ENCODE data around the gene RBMS3.
"Not testable (repeated sequence)": the region's sequence is repeated elsewhere in the genome, so short reads cannot be mapped to it uniquely, and the experiment has no call there.

The RBMS3 gene

DNA sequence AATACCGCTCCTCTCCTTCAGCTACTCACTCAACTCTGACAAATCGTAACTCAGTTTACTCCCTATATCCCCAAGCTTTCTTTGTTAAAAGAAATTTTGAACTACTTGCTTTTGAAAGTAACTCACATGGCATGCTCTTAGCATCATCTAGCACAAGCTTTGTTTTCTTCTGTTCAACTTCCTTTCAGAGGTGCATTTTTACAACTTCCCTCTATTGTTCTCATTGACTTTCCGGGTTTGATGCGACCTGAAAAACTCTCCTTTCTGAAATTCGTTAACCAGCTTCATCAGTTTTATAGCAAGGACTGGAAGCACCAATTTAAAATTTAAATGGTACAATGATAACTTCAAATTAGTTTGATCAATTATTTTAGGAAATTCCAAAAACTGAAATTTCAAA is 696.0 kb downstream of the RBMS3 start:
- no peak for DNase-seq

DNA sequence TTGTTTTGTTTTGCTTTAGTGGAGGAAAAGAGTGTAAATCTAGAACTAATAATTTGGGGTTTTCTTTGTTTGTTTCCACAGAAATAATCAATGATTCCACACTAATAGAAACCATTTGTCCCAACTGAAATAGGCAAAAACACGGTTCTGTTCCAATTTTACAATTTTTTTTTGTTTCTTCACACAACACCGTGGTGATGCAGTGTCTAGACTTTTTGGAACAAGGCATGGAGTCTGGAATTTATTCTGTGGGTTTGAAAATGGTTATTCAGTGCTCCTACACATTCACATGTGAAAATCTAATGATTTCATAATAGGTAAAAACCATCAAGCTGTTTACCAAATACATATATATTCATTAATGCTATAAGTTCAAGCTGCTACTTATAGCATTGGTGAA is 696.5 kb downstream of the RBMS3 start:
- no peak for DNase-seq

DNA sequence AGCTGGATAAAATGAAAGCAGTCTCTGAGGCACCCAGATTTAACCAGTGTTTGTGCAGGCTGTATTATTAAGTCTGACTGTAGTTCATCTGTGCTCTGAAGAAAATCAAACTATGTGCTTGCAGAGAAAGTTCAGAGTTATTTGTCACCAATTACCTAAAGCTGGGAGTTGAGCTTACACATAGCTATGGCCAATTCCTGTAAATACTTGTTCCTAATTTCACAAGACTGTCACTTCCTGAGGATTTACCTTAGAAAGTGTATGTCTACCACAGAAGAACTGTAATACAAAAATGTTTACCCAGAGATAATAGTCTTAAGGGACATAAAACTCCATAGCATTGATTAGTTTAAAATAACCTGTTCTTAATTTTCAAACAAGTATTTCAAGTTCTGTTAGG is 697.2 kb downstream of the RBMS3 start:
- no peak for DNase-seq

DNA sequence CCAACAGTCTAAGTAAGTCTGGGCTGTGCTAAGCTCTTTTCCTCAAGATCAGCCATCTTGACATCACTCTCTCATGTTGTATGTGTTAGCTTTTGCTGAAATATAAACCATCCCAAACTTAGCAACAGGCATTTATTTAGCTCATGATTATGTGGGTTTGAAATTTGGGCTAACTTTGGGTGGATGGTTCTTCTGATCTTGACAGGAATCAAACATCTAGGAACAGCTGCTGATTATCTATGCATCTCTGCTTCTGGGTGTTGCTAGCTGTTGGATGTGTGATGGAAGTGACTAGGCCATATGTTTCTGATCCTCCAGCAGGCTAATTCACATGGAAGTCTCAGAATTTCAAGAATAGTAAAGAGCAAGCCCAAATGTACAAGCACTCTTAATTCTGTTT is 710.3 kb downstream of the RBMS3 start:
- no peak for DNase-seq

DNA sequence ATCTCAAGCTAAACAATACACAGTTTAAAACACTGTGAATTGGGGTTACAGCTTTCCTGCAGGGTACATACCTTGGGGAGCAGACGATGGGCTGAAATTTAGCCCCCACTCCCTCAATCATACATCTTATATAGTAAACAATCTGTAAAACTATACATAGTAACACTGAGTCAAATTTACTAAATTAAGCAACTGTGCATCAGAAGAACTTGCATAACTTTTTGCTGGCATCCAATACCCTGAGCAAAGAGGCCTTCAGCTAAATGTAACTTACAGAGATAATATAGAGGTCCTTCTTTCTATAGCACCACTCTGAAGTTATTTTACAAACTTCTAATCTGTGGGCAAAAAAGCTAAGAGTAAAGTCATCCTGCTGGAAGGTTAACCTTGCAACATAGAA is 721.9 kb downstream of the RBMS3 start:
- DNase-seq = no peak

DNA sequence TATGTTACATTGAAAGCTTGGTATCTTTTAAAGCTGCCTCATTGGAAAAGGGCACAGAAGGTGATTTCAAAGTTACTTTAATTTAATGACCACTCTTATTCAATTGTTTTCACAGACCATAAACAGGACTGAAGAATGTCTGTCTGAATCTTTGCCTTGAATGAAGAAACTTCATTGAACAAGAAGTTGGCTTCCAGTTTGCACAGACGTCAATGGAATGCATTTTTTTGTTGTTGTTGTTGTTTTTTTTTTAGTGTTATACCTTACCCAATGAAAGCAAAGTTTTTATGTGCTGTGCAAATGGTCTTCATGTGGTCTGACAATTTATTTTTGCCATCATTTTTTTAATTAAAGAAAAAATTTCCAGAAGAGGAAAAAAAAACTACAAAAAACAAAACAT is 722.9 kb downstream of the RBMS3 start:
- DNase-seq = no peak

DNA sequence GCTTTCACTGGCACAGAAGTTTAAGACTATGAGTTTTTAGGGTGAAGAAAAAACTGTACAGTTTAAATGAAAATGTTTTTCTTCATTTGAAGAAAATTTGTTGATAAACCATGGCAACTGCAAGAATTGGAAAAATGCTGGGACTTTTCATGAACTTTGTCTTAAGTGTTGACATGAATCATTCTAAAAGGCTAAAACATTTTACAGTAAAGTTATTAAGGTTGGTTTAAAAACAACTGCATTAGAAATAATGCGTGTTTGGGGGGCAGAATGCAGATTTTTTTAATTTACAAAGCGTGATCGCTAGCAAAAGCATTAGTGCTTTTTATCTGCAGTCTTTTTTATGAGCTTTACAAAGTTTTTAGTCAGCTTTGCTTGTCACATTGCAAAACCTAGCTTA is 723.6 kb downstream of the RBMS3 start:
- no peak for DNase-seq

DNA sequence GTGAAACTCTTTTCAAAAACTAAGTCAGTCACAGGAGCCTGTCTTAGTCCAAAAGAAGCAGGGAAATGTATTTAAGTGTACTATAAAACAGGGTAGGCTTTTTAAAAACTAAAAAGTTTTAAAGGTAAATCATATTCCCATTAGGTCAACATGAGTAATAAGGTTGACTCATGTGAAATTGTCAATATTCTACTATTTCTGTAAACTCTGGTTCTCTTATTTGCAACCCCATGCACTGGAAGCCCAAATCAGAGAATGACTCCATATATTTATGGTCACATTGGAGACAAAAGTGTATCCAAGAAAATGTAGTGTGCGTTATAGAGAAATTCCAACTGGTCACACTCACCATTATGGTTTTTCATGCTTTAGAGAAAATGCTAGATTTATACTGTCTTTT is 725.2 kb downstream of the RBMS3 start:
- no peak for DNase-seq

DNA sequence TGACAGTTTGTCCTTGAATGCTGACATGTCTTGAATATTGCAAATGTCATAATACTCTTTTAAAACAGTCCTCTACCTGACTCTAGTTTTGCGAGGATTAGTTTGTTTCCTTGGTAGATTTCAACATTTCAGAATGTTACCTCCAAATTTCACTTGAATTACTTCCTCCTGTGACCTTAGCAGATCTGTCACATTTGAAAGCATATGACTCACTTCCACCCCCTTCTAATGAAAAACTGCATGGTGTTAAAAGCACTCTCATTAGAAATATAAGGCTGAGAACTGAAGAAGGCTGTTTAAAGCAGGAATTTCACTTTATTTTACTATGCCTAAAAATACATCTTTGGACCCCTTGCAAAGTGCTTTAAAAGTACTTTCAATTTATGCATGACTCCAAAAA is 726.8 kb downstream of the RBMS3 start:
- no peak for DNase-seq

DNA sequence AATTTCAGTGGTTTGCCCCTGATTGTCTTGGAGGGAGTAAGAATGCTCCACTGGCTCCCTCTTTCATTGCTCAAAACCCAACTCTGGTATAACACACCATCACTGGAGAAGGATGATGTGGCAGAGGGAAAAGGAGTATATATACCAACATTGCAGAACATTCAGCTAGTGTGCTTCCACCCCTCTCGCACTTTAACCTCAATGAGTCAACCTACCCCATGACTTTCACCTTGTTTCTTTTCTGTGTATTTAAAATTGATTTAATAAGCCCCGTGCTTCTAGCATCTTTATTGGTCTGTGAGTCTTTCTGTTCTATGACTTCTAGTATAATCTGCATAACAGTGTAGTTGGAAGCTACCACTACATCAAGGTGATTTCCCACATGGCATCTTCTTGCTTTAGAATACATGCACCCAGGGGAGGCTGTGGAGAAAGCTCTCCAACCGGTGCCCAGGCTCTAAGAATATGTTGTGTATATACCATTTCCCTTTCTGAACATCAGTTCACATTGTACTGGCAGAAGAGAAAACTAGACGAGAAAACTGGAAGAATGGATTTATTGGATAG is 730.4 kb downstream of the RBMS3 start:
- DNase-seq = no peak

DNA sequence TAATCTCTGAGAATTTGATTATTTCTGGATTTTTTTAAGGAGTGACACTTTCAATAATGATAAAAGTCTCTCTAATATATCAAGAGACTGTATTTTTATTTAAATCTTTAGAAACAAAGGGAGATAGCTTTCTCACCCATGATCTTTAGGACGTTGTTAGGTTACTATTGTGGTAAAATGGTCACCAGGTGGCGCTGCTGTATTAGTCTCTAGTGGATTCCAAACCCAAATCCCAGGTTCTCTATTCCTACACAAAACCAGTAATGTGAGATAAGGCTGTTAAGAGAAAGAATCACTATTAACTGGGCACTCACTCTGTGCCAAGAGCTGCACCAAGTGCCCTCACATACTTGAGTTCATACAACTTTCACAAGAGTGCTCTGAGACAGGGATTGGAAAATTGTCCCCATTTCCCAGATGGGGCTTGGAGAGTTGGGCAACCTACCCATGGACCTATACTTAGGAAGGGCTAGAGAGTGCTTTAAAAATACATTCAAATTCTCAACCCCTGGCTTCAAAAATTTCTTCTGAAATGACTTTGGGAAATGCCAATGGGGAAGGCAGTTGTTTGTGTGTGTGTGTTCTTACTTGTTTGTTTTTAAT is 732.2 kb downstream of the RBMS3 start:
- peak; percentile 8 for DNase-seq

DNA sequence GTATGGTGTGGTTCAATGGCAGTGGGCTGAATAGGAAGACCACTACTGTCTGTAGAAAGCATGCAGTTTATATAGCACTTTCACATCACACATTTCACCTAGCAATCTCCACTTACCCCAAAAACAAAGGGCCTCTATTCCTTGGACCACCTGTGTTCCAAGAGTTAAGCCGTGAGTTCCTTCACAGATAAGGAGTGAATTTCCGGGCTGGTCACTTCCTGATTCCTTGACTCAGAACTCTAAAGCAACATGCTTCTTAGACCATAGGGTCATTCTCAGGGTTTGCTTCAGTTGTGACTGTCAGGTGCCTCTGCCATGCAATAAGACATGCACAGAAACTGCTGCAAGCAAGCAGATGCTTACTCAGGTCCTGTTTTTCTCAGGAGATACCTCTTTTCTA is 737.0 kb downstream of the RBMS3 start:
- DNase-seq = no peak

DNA sequence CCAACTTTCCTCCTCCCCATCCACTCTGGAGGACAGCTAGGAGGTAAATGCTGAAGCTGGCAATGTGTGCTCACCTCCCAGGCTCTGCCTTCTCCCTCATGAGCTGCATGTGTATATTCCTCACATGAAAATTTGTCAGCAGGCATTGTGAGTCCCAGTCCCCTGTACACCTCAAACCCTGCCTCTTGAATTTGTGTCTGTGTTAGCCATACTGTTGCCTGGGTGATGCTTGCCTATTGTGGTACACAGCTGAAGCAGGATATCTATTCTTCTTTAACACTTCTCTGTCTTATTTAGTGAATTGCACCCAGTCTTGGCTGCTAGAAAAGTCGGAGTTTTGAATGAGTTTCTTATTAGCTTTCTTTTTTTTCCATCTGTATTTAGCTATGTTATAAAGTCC is 739.5 kb downstream of the RBMS3 start:
- no peak for DNase-seq

DNA sequence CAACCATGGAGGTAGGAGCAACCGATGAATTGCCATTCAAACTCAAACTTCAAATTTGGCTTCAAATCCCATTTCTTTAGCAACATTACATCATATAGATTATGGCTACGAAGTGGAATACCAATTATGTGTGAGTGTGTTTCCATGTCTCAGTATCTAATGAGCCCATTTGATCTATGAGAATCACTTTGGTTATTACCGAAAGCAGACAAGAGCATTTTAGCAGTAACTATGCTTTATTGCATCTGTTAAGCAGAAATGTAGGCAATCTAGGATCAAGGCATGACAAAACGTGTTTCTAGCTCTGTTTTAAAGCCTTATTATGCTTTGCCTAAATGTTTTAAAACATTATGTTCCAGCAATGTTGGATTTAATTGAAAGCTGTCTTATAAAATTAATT is 743.6 kb downstream of the RBMS3 start:
- no peak for DNase-seq

DNA sequence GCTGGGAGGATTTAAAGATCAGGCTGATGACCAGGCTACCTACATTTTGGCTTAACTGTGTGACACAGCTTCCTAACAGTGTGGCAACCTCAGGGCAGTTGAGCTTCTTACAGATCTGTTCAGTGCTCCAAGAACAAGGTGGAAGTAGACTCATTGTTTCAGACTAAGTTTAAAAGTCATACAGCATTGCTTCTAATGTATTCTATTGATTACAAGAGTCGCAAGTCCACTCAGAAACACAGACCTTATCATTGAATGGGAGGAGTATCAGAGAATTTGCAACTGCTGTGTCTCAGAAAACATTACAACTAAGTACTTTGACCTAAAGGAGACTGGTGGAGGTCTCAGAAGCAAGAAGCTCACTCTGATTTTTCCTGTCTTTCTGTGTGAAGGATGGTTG is 746.0 kb downstream of the RBMS3 start:
- no peak for DNase-seq

DNA sequence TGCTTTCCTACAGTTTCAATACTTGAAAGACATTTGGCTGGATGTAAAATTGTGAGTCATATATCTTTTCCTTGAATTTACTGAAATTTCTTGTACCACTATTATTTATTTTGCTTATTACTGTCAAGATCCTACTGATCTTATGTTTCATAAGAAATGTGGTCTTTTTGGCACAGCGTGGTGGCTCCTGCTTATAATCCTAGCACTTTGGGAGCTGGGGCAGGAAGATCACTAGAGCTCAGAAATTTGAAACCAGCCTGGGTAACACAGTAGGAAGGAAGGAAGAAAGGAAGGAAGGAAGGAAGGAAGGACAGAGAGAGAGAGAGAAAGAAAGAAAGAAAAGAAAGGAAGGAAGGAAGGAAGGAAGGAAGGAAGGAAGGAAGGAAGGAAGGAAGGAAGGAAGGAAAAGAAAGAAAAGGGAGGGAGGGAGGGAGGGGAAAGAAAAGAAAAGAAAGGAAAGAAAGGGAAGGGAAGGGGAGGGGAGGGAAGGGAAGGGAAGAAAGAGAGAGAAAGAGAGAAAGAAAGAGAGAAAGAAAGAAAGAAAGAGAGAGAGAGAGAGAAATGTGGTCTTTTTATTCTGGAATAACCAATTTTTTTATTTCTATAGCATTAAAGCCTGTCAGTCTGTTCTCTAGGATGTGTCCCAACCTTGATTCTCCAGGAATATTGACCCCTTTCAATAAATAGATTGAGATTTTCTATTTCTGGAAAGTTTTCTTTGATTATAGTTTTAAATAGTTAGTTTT is 753.5 kb downstream of the RBMS3 start:
- DNase-seq = no peak

DNA sequence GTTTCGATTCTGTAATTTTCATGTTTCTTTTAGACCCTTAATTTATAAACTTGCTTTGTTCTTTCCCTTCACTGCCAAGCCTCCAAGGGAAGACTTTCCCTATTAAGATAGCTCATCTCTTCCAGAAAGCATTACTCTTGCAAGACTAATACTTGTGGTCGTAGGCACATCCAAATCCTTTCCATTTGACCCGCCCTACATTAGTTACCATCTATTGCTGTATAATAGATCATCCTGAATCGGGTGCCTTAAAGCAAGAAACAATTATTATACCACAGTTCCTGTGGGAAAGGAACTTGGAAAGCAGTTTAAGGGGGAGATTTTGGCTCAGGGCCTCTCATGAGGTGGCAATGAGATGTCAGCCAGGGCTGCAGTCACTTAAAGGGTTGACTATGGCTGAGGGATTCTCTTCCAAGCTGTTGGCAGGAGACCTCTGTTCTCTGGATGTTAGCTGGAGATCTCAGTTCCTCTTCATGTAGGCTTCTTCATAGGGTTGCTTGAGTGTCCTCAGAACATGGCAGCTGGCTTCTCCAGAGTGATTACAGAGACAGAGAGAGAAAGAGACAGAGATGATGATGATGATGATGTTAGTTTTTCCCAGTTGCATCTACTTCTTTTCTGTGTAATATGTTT is 755.2 kb downstream of the RBMS3 start:
- no peak for DNase-seq

DNA sequence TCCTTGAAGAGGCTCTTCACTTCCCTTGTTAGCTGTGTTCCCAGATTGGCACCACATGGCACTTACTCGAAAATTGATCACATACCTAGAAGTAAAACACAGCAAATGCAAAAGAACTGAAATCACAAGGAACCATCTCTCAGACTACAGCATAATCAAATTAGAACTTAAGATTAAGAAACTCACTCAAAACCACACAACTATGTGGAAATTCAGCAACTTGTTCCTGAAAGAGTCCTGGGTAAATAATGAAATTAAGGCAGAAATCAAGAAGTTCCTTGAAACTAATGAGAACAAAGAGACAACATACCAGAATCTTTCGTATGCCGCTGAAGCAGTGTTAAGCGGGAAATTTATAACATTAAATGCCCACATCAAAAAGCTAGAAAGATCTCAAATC is 759.3 kb downstream of the RBMS3 start:
- DNase-seq = no peak

DNA sequence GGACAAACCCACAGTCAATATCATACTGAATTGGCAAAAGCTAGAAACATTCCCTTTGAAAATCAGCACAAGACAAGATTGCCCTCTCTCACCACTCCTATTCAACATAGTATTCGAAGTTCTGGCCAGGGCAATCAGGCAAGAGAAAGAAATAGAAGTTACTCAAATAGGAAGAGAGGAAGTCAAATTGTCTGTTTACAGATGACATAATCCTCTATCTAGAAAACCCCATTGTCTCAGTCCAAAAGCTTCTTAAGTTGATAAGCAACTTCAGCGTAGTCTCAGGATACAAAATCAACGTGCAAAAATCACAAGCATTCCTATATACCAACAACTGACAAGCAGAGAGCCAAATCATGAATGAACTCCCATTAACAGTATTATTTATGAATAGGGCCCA is 760.6 kb downstream of the RBMS3 start:
- DNase-seq = not testable (repeated sequence)

DNA sequence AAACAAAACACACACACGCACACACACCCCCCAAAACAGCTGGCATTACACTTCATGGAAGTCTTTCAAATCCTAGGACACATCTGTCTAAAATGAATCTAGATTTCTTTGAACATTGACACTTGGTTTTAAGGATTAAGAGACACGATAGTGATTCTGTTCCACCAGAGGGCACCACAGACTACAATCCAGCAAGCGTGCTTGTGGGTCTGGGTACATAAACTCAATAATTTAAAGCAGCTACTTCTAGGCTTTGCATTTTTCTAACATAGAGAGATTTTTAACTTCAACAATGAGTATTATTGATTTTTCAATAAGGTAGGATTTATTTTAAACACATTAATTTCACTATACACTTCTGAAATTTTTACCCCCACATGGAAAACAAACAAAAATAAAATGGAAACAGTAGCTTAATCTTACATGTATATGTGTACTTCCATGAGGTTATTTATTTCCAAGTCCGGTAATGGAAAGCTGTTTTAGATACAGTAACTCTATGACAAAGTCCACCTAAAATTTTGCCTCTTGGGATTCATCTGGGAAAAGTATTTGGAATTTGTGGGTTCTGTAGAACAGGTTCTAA is 761.5 kb downstream of the RBMS3 start:
- peak; percentile 37 for DNase-seq

DNA sequence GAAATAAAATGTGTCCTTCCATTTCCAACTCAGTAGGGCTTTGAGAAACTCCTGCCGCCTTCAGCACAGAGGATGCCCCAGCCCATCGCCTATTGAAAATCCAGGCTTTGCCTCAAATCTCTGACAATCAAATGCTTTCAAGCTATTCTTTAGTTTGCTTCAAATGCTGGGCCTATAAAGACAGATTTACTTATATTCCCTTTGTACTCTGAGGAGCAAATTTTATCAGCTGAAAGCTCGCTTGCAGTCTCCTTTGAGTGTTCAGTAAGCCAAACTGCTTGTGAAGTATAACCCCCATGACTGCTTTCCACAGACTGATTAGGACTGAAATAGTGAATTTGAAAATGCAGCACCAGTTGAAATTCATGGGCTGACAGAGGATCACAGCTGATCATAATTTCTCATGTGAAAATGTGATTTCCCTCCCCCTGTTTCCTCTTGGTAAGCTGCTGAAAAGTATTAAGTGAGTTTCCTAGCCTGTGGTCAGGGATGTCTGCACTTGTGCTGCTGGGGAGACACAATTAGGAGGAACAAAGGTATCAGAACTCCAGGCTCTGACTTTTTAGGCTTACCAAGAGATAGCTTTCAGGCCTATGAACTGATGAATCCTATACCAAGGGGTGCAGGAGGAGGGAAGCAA is 762.2 kb downstream of the RBMS3 start:
- DNase-seq = no peak

DNA sequence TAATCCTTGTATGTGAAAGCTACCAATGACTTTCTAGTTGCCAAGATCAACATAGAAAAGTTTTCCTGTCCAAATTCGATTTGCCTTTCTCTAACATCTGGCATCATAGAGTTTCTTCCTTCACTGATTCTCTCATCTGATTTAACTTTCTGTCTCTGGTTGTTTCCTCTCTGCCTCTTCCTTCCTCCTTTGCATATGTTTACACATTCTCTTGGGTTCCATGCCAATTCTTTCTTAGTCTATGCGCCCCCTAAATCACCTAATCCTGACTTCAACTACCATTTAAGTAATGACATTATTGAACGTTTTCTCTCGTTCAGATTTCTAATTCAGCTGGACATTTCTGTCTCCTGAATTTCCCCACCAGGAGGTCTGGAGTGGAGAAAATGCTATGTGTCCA is 763.6 kb downstream of the RBMS3 start:
- no peak for DNase-seq

DNA sequence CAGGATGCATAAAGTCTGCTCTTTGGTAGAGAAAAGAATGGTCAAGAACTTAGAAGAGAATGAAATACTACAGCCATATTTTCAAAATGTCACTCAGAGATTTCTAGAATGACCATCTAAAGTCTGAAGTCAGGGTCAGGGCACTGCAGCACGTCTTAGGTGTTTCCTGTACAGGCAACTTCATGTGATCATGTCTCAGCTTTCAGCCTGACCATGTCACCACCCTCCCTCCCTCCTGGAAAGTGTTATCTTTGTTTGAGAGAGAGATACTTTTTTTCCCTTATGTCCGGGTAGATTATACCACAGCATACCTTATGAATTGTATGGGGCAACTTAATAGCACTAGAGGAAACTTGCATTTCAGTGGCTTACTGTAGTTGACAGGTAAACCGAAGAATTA is 767.6 kb downstream of the RBMS3 start:
- DNase-seq = no peak
